ENCODE measurements around the gene WDR53. TPM values are rescaled to one million over a fixed set of nuclear protein-coding genes. Genes with fewer than 3 reads are reported as not detected.
"Not testable (repeated sequence)": the region's sequence is repeated elsewhere in the genome, so short reads cannot be mapped to it uniquely, and the experiment has no call there.

WDR53 gene
- total RNA-seq, 1 experiment from 2014 or later: 14.8 TPM

- Histone ChIP-seq H3K27ac (ENCODE audit: low read depth, low read length) (no peak overlapping the region), H4K20me1 (ENCODE audit: insufficient read depth) (no peaks in the 10 kb centered on the region), H3K4me1 (ENCODE audit: control insufficient read depth in 1 of 2, insufficient read depth in 2 of 2, low read length in 2 of 2) (no peaks in the 10 kb centered on the region), H3K9me2 (ENCODE audit: insufficient read depth) (no peaks in the 10 kb centered on the region), H3K36me3 (ENCODE audit: control insufficient read depth in 1 of 2, insufficient read depth in 2 of 2, low read length in 2 of 2) (no peaks in the 10 kb centered on the region), H2AFZ (ENCODE audit: low read depth, low read length, poor library complexity, severe bottlenecking) (no peak overlapping the region), H3K9ac (ENCODE audit: low read length) (no peak overlapping the region), H3K9me3 (ENCODE audit: control insufficient read depth in 1 of 2, insufficient read depth in 1 of 2, low read depth in 1 of 2, low read length in 2 of 2) (no peaks in the 10 kb centered on the region), H3K4me3 (replicated peaks in 1 of 2; ENCODE audit: low read depth in 1 of 2, low read length in 2 of 2) (no peak overlapping the region), H3K27me3 (ENCODE audit: insufficient read depth, low read length) (no peaks in the 10 kb centered on the region), H3K79me2 (ENCODE audit: insufficient read depth, low read length) (no peaks in the 10 kb centered on the region), H3K4me2 (ENCODE audit: low read length) (no peak overlapping the region)
- ChIA-PET RAD21 (ENCODE audit: low non-redundant PET in 1 of 2, low total read pairs in 2 of 2, uncharacterized antibody in 2 of 2, unreplicated experiment in 2 of 2) (no interaction called here), POLR2A (no interaction called here), CTCF (interaction anchor here (1.2 kb wide), 1 partner anchor 25 kb away, joined by 4 read pairs; no protein-coding TSS in a partner anchor)
- no peak for TF ChIP-seq ZNF274 (IDR thresholded peaks at IDR 0.05; ENCODE audit: low read depth, low read length)
- TF ChIP-seq CTCF (IDR thresholded peaks at IDR 0.05 in 2 of 3, conservative IDR thresholded peaks at IDR 0.05 in 1 of 3; ENCODE audit: borderline replicate concordance in 1 of 3, insufficient read depth in 1 of 3, low read depth in 2 of 3, low read length in 2 of 3): no peak
- TF ChIP-seq SRF (IDR thresholded peaks at IDR 0.05; ENCODE audit: low read depth): no peak
- TF ChIP-seq EGR1 (IDR thresholded peaks at IDR 0.05; ENCODE audit: low read depth): no peak
- TF ChIP-seq ELF1 (IDR thresholded peaks at IDR 0.05; ENCODE audit: borderline replicate concordance, low read depth): no peak
- DNase-seq (ENCODE audit: low read depth, low spot score): no peak
- BruUV-seq (replicated peaks): no TSS peak
- intact Hi-C loops (cut with micrococcal nuclease): no loop called here
- no peak for ATAC-seq
Measured at GRCh38 chr3:196553551-196553950, 14.8 kb downstream of the WDR53 start.

GRCh38 chr3:196552253-196552652, 16.1 kb downstream of the WDR53 start:
- Histone ChIP-seq H3K79me2 (ENCODE audit: insufficient read depth, low read length) (no peaks in the 10 kb centered on the region), H3K9me3 (ENCODE audit: control insufficient read depth in 1 of 2, insufficient read depth in 1 of 2, low read depth in 1 of 2, low read length in 2 of 2) (no peaks in the 10 kb centered on the region), H4K20me1 (ENCODE audit: insufficient read depth) (no peaks in the 10 kb centered on the region), H3K9me2 (ENCODE audit: insufficient read depth) (no peaks in the 10 kb centered on the region), H3K4me1 (ENCODE audit: control insufficient read depth in 1 of 2, insufficient read depth in 2 of 2, low read length in 2 of 2) (no peaks in the 10 kb centered on the region), H3K27me3 (ENCODE audit: insufficient read depth, low read length) (no peaks in the 10 kb centered on the region), H3K4me3 (replicated peaks in 1 of 2; ENCODE audit: low read depth in 1 of 2, low read length in 2 of 2) (no peak overlapping the region), H2AFZ (ENCODE audit: low read depth, low read length, poor library complexity, severe bottlenecking) (no peak overlapping the region), H3K36me3 (ENCODE audit: control insufficient read depth in 1 of 2, insufficient read depth in 2 of 2, low read length in 2 of 2) (no peaks in the 10 kb centered on the region), H3K4me2 (ENCODE audit: low read length) (no peak overlapping the region), H3K9ac (ENCODE audit: low read length) (no peak overlapping the region), H3K27ac (ENCODE audit: low read depth, low read length) (no peak overlapping the region)
- CTCF ChIA-PET: no interaction called here
- RAD21 ChIA-PET (ENCODE audit: low non-redundant PET in 1 of 2, low total read pairs in 2 of 2, uncharacterized antibody in 2 of 2, unreplicated experiment in 2 of 2): no interaction called here
- DNase-seq (ENCODE audit: low read depth, low spot score): no peak
- no peak for TF ChIP-seq TCF7L2 (IDR thresholded peaks at IDR 0.05; ENCODE audit: borderline replicate concordance, extremely low read depth, insufficient read depth, insufficient read length)
- TF ChIP-seq EGR1 (IDR thresholded peaks at IDR 0.05; ENCODE audit: low read depth): no peak
- no peak for TF ChIP-seq POLR2AphosphoS5 (IDR thresholded peaks at IDR 0.05; ENCODE audit: low read depth, low read length)
- TF ChIP-seq YY1 (IDR thresholded peaks at IDR 0.05; ENCODE audit: extremely low read depth, insufficient replicate concordance, low read depth, low read length): no peak
- TF ChIP-seq JUND (IDR thresholded peaks at IDR 0.05): no peak
- no peak for TF ChIP-seq EZH2 (IDR thresholded peaks at IDR 0.05)
- POLR2A ChIA-PET: no interaction called here
- ATAC-seq: no peak
- BruUV-seq (replicated peaks): no TSS peak
- intact Hi-C loops (cut with micrococcal nuclease): no loop called here

GRCh38 chr3:196550172-196550571, 18.2 kb downstream of the WDR53 start:
- H4K20me1 ChIP-seq (ENCODE audit: insufficient read depth); BruUV-seq (replicated peaks); DNase-seq (ENCODE audit: low read depth, low spot score); H3K4me3 ChIP-seq (replicated peaks in 1 of 2; ENCODE audit: low read depth in 1 of 2, low read length in 2 of 2); CTCF ChIA-PET; H2AFZ ChIP-seq (ENCODE audit: low read depth, low read length, poor library complexity, severe bottlenecking); POLR2A ChIA-PET; H3K27ac ChIP-seq (ENCODE audit: low read depth, low read length); H3K9me3 ChIP-seq (ENCODE audit: control insufficient read depth in 1 of 2, insufficient read depth in 1 of 2, low read depth in 1 of 2, low read length in 2 of 2); H3K9me2 ChIP-seq (ENCODE audit: insufficient read depth); ATAC-seq; H3K9ac ChIP-seq (ENCODE audit: low read length); H3K27me3 ChIP-seq (ENCODE audit: insufficient read depth, low read length); H3K36me3 ChIP-seq (ENCODE audit: control insufficient read depth in 1 of 2, insufficient read depth in 2 of 2, low read length in 2 of 2); H3K4me1 ChIP-seq (ENCODE audit: control insufficient read depth in 1 of 2, insufficient read depth in 2 of 2, low read length in 2 of 2); intact Hi-C loops (cut with micrococcal nuclease); H3K79me2 ChIP-seq (ENCODE audit: insufficient read depth, low read length); H3K4me2 ChIP-seq (ENCODE audit: low read length); RAD21 ChIA-PET (ENCODE audit: low non-redundant PET in 1 of 2, low total read pairs in 2 of 2, uncharacterized antibody in 2 of 2, unreplicated experiment in 2 of 2): not testable (repeated sequence)
